GM19438 (cell line): ENCODE data around the gene CD79B.

Source experiments
- ATAC-seq: cut with Tn5 transposase; IDR thresholded peaks from one replicate; pipeline ENCODE4 v1.9.1; 2021; ENCODE audit warnings: low read depth; ENCODE audit not compliant: unreplicated experiment

Gene CD79B

DNA sequence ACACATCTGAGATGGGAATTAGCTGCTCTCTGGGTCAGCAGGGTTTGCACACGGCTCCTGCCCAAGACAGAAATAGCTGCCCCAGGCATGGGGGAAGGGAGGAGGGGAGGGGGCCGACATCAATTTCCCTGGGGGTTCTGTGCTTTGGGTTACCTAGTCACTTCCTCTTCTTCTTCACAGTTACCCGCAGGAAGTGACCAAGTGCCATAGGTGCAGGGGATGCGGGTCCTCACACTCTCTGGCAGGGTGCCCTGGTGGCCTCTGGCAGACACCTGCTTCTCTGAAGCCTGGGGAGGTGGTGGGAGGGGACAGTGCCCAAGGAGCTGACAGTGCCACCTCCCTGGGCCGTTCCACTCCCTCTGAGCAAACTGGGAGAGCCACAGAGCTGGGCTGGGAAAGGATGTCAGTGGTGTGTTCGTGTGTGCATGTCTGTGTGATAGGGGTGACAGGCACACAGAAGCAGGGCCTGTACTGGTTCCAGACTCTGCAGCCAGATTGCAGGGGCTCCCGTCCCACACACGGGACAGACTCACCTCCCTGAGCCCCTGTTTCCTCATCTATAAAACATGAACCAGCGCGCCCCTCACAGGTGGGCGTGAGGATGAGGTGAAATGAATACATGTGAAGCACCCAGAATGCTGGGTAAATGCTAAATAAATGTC is 22.4 kb upstream of the CD79B start:
- ATAC-seq = no peak

- no peak for ATAC-seq
Measured at GRCh38 chr17:63950940-63951907, 19.1 kb upstream of the CD79B start.

- no peak for ATAC-seq
Measured at GRCh38 chr17:63949576-63950250, 17.6 kb upstream of the CD79B start.

DNA sequence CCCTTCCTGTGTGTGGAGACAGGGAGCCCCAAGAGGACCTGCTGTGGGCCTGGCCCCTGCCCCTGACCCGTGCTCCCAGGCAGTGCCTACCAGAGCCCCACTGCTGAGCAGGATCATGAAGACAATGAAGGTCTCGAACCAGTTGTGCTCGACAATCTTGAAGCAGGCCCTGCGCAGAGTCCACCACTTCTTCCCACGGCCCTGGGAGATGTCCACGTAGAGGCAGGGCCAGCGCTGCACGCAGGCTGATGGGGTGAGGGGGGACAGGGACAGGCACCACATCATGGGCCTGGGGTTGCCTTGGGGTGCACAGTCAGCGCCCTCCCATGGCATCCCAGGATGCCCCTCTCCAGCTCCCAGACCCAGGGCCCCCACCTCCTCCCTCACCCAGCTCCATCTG is 16.4 kb upstream of the CD79B start:
- ATAC-seq = no peak

GRCh38 chr17:63947711-63948330 is 15.7 kb upstream of the CD79B start:
- ATAC-seq = no peak

GRCh38 chr17:63946440-63947363 is 14.6 kb upstream of the CD79B start:
- ATAC-seq = no peak

DNA sequence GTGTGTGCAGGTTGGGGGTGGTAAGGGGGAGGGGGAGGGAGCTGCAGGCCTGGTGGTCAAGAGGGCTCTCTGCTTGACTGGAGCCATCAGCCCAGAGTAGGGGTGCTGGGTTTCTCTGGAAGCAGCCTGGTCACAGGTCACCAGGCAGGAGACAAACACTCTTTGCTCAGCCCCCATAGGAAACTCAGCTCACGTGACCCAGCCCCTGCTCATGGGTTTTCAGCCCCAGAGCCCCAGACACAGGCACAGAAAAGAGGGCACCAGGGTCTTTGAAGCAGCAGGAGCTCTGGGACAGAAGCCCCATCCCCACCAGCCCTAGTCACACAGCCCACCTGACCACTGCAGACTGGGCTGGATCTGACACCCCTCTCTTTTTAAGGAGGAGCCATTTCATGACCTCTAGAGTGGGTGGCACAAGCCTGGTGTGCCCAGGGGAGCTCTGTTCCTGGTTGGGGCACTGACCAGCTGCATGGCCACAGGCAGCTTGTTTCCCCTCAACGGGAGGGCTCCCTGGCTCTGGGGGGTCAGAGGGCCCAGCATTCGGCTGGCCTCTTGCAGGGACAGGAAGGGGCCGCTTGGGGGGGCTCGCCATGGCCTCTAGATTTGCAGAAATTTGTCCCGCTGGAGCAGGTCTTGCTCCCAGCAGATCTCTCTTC is 13.8 kb upstream of the CD79B start:
- no peak for ATAC-seq

DNA sequence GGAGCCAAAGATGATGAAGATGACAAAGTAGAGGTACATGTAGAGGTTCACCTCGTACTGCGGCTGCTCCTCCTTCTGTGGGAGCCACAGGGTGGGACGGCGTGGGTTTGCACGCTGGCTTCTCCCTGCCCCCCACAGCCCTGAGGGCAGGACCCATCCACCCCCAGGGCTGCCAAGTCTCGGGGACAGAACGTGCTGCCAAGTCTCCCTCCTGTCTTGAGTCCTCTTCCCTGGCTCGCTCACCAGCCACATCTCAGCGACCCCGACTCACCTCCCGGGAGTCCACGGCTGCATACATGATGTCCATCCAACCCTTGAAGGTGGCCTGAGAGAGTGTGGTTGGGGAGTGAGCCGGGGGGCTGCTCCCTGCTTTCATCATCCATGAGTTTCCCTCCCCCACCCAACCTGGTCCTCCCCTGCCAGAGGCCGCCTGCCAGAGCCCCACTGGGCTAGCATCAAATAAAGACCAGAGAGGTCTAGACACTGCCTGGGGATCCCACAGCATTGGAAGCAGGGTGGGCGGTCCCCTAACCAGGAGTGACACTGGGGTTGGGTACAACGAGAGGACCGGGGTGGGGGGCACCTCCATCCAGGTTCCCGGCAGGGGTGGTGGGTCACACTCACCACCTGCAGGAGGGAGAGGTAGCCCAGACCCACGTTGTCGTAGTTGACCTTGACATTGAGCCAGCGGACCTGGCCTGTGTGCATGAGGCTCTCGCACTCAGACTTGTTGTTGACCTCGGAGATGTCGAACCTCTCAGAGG is 12.8 kb upstream of the CD79B start:
- no peak for ATAC-seq

DNA sequence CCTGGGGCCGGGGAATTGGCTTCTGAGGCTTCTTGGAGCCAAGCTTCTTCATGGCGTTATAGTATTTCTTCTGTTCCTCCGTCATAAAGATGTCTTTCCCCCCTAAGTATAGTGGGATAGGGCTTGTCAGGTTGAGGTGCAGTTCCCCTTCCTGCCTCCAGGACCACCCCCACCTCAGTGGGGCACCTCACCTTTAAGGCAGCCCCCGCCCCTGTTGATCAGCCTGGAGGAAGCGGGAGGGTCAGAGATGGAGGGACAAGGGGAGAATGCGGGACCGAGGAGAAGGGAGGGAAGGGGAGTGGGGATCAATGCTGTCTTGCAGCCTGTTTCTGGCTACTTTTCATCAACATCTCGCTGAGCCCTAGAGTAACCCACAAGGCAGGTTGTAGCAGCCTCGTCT is 11.6 kb upstream of the CD79B start:
- ATAC-seq = no peak

GRCh38 chr17:63942309-63942985 is 10.3 kb upstream of the CD79B start:
- no peak for ATAC-seq

DNA sequence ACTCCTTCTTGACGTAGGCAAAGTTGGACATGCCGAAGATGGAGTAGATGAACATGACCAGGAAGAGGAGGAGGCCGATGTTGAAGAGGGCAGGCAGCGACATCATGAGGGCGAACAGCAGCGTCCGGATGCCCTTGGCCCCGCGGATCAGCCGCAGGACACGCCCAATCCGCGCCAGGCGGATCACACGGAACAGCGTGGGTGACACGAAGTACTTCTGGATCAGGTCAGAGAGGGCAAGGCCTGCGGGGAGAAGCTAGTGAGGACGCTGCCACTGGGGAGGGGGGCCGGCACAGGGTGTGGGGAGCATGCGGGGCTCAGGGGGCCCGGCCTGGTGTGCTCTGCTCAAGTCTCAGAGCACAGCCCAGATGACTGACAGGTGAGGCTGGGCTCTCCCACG is 9.6 kb upstream of the CD79B start:
- ATAC-seq = no peak

DNA sequence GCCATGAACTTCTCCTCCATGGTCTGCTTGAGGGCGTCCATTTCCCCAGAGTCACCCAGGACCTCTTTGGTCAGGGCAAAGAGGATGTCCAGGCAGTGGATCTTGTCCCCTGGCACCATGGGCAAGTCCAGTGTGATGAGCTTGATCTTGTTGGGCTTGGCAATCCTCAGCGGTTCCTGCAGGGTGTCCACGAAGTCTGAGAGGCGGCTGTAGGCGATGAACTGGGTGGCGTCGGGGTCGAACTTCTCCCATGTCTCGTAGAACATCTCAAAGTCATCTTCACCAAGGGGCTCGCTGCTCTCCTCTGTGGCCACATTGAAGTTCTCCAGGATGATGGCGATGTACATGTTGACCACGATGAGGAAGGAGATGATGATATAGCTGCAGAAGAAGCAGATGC is 9.0 kb upstream of the CD79B start:
- ATAC-seq = no peak

- no peak for ATAC-seq
Measured at GRCh38 chr17:63940584-63940983, 8.5 kb upstream of the CD79B start.

DNA sequence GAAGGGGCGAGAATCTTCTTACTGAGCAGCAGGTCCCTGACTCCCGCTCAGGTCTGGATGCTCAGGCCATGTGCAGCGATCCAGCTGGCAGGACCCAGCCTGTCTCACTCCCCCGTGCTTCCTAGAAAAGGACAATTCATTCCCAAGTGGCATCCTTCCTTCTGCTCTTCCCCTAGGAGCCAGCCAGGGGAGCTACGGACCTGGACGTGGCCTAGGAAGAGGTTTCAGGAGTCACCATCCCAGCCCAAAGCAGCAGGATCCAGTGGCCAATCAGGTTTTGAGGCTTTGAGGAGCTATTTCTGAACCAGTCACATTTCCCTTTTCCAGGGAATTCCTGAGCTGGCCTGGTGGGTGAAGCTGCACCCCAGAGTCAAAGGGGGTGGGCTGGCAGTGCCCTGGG is 7.8 kb upstream of the CD79B start:
- ATAC-seq = no peak

- no peak for ATAC-seq
Measured at GRCh38 chr17:63939401-63939800, 7.3 kb upstream of the CD79B start.

DNA sequence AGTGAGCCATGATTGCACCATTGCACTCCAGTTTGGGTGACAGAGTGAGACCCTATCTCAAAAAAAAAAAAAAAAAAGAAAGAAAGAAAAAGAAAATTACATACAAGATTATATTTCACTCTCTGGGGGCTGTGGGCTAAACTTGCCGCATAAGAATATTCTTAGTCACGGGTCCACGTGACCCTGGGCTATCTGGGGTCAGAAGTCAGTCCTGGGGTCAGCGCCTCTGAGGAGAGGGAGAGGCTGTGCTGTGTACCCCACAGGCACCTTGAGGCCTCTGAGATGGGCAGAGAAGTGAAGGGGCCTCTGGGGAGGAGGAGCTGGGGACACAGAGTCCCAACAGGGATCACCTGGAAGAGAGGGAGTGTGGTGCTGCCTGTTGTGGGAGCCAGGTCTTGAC is 5.8 kb upstream of the CD79B start:
- ATAC-seq = no peak

GRCh38 chr17:63937319-63937718 is 5.2 kb upstream of the CD79B start:
- no peak for ATAC-seq
